GM20000 (cell line): ENCODE data around the gene TAL2.

Source experiments
- DNase-seq: peaks from one replicate; pipeline ENCODE4 v3.0.0; 2012; ENCODE audit warnings: low spot score
- TF ChIP-seq, protein P1 (sequence below): IDR thresholded peaks from 2 replicates; pipeline ENCODE4 v1.5.1; 2012; ENCODE audit warnings: mild to moderate bottlenecking, control low read depth; ENCODE audit errors: extremely low read depth, missing control alignments

The TAL2 gene

DNA sequence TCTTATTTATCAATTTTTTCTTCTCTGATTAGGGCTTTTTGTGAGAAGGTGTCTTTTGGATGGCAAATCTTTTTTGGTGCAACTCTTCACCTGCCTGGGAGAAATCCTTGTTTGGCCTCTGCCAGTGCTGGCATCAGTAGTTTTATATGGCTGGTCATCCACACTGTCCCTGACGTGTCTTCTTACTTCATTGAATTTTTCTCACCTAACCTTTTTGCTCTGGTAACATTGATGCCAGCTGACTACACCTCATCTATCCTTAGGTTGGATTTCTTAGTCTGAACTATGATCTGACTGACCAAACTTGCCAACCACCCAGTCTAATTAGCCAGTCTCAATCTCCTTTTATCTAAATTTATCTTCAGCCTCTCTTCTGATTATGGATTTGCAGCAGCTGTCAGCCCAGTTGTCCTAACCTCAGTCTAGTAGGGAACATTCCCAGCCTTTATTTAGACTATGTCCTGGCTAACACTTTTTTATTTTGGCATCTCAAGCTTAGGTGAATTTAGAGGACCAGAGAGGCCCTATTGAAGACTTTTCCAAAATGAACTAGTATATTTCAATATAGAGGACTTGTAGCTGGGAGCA lies 21.5 kb downstream of the TAL2 start:
- TF ChIP-seq, protein P1, sequence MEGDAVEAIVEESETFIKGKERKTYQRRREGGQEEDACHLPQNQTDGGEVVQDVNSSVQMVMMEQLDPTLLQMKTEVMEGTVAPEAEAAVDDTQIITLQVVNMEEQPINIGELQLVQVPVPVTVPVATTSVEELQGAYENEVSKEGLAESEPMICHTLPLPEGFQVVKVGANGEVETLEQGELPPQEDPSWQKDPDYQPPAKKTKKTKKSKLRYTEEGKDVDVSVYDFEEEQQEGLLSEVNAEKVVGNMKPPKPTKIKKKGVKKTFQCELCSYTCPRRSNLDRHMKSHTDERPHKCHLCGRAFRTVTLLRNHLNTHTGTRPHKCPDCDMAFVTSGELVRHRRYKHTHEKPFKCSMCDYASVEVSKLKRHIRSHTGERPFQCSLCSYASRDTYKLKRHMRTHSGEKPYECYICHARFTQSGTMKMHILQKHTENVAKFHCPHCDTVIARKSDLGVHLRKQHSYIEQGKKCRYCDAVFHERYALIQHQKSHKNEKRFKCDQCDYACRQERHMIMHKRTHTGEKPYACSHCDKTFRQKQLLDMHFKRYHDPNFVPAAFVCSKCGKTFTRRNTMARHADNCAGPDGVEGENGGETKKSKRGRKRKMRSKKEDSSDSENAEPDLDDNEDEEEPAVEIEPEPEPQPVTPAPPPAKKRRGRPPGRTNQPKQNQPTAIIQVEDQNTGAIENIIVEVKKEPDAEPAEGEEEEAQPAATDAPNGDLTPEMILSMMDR = no peak
- DNase-seq = no peak

DNA sequence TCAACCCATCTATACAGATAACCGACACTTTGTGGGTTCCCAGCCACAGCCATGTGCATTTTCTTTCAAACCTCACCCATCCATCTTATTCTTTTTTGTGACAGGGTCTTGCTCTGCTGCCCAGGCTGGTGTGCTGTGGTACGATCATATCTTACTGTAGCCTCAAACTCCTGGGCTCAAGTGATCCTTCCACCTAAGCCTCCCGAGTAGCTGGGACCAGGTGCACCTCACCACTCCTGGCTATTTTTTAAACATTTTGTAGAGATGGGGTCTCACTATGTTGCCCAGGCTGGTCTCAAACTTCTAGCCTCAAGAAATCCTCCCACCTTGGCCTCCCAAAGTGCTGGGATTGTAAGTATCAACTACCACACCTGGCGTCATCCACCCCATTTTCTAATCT lies 24.7 kb downstream of the TAL2 start:
- DNase-seq = no peak
- TF ChIP-seq, protein P1 = no peak

DNA sequence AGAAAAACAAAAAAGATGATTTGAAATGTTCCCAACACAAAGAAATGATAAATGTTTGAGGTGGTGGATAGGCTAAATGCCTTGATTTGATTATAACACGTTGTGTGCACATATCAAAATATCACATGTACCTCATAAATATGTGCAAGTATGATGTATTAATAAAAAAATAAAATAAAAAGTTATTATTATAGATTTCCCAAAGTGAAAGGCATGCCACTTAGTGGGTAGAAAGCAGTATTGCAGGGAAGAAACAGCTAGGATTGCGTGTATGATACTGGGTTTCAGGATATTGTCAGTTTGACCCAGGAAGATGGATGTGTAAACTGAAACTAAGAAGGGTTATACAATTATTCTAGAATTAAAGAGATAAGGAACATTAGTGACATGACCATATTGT lies 28.5 kb downstream of the TAL2 start:
- TF ChIP-seq, protein P1 = no peak
- DNase-seq = no peak

DNA sequence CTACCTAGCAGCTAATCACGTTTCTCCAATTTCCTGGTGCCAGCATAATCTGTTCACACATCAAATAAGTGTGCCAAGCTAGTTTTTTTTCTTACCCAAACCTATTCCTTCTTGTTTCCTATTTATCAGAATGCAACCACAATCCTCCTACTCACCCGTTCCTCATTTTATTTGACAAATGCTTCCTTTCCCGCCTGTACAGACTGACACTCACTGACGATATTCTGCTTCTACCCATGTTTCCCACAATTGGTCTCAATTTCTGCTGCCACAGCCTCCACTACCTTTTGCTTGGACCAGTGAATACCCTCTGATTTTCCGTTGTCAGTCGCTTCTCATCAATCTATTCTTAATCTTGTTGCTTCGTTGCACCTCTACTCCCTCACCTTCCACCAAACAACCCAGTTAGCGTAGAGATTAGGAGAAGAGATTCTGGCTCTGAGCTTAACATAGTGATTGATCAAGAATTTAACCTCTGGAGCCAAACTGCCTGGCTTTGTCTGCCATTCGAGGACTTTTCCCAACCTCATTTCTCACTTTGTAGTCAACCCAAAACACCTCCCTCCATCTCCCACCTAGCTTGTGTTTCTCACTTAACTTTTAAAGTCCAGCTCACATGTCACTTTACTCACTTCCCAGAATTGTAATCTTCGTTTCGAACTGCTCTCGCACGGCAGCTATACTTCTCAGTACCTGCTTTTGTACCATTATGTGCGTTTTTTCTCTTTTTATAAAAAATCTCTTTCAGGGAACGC lies 31.4 kb downstream of the TAL2 start:
- TF ChIP-seq, protein P1 = no peak
- peak; percentile 39 for DNase-seq

DNA sequence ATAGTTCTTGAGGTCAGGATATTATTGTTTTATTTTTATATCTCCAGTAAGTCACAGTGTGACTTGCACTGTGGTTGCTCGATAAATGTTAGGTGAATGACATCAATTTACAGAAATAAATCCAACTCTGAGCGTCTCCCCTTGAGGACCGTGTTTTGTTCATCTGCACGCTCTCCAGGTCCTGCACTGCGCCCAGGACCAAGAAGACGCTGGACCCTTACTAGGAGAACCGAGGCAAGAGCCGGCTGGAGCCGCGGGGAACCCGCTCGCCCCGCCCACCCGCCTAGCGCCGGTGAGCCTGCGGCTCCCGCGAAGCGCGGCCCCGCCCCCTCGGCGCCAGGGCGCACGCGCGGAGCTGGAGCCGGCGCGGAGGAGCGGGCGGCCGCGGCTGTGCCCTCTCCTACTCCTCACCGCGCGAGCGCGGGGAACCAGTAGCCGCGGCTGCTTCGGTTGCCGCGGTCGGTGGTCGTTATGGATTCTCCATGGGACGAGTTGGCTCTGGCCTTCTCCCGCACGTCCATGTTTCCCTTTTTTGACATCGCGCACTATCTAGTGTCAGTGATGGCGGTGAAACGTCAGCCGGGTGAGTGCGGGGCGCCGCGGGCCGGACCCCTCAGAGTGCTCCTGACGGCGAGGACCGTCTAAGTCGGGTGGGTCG lies 32.1 kb downstream of the TAL2 start, which contains the start of gene TMEM38B:
TSS of gene TMEM38B (plus strand) at position 352 of the 658 bp plus-strand sequence. CDS start at position 472, 120 bp downstream.
- TF ChIP-seq, protein P1 = no peak
- peak; percentile 95 for DNase-seq

DNA sequence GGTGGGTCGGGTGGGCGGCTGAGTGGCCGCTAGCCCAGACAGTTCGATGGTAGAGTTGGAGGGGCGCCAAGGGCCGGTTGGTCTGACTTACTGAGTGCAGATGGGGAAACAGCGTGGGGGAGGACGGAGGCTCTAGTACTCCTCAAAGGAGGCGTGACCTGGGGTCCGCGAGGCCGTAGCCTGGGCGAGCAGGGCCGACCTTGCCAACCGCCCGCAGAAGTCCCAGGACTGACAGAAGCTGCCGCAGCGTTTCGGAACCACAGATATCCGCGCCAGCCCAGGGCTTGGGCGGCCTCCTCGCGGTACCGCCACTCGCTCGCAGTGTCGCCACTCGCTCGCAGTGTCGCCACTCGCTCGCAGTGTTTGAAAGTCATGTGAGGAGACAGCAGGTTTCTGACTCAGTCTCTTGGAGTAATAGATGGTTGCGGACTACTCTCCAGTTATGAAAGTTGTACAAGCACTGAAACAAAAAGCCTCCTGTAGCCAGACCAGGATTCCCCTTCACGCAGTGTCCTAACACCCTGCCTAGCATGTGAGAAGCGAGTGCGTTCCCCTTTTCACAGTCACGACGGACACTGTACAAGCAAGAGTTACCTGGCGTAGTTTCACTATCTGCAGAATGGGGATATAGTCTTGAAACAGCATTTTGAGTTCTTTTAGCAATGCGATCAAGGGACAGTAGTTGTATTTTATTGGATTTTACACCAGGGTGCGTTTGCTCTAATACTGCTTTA lies 32.8 kb downstream of the TAL2 start:
- peak; percentile 67 for DNase-seq
- TF ChIP-seq, protein P1 = no peak
